ENCODE results near the gene LPAR5.

DNA sequence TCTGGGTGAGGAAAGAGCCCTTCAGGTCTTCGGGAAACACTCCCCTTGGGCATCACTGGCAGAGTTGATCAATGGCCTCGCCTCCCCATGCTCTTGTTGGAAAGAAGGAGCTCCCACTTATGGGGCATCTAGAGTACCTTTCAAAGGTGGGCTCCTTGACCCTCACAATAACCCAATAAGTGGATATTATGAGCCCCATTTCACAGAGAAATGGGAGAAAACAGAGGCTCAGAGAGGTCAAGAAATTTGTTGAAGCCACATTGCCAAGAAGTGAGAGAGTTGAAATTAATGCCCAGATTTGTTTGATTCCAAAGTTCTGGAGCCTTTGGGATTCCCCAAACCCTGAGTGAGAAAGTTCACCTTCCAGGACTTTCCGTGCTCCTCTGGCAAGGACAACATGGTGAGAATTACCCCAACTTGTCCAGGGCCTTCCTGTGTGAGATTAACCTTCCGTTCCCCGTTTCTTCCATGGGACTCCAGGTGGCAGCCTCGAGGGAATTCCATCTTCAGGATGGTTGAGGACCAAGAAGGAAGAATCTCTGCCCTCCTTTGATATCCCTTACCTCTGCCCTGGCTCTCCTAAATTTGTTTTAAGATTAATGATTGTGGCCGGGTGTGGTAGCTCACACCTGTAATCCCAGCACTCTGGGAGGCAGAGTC, 21.1 kb downstream of the LPAR5 start:
- no peak for TF ChIP-seq REST (IDR thresholded peaks at IDR 0.05; ENCODE audit: borderline replicate concordance in 1 of 2, low read depth in 1 of 2, low read length in 2 of 2)
- no peak for TF ChIP-seq HMG20B (CRISPR knock-in tag; conservative IDR thresholded peaks at IDR 0.05)
- TF ChIP-seq CTCF (CRISPR knock-in tag; IDR thresholded peaks at IDR 0.05): peak; percentile 27
- TF ChIP-seq TGIF2 (CRISPR knock-in tag; IDR thresholded peaks at IDR 0.05): no peak
- TF ChIP-seq POLR2AphosphoS5 (IDR thresholded peaks at IDR 0.05; ENCODE audit: low read depth, low read length): no peak
- TF ChIP-seq, protein P1, sequence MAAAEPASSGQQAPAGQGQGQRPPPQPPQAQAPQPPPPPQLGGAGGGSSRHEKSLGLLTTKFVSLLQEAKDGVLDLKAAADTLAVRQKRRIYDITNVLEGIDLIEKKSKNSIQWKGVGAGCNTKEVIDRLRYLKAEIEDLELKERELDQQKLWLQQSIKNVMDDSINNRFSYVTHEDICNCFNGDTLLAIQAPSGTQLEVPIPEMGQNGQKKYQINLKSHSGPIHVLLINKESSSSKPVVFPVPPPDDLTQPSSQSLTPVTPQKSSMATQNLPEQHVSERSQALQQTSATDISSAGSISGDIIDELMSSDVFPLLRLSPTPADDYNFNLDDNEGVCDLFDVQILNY (CRISPR knock-in tag; conservative IDR thresholded peaks at IDR 0.05): no peak

Data from HepG2 (cell line).